SU-DHL-6 (cell line): ENCODE measurements around the gene GCDH.

ENCODE experiments used
- H2AFZ ChIP-seq: fragments of 200-600 bp; sonication (generic); 2 replicates; pipeline ENCODE4 v1.6.1; 2014; ENCODE audit warnings: low read depth, mild to moderate bottlenecking, moderate library complexity, mixed read lengths, antibody characterized with exemption, low read length; ENCODE audit not compliant: severe bottlenecking
- H3F3A ChIP-seq: fragments of 200-600 bp; shearing (Covaris generic); 2 replicates; pipeline ENCODE4 v1.6.0; 2016; ENCODE audit warnings: antibody characterized with exemption, mild to moderate bottlenecking; ENCODE audit not compliant: insufficient read depth
- H3K27ac ChIP-seq: fragments of 200-600 bp; sonication (generic); 2 replicates; pipeline ENCODE4 v1.5.1; 2016; ENCODE audit warnings: low read depth, mild to moderate bottlenecking, low read length, moderate library complexity, mixed read lengths
- H3K27me3 ChIP-seq: fragments of 200-600 bp; sonication (generic), shearing (Covaris generic); 2 replicates; pipeline ENCODE4 v1.6.0; 2014; ENCODE audit warnings: mild to moderate bottlenecking, low read length
- H3K36me3 ChIP-seq: fragments of 200-600 bp; sonication (generic); 2 replicates; pipeline ENCODE4 v1.6.1; 2014; ENCODE audit warnings: mild to moderate bottlenecking, low read length, mixed read lengths
- H3K4me2 ChIP-seq: fragments of 300-600, 200-600 bp; shearing (Covaris generic), sonication (generic); 2 replicates; pipeline ENCODE4 v1.6.0; 2014; ENCODE audit warnings: low read length, low read depth, mild to moderate bottlenecking; ENCODE audit not compliant: poor library complexity, severe bottlenecking
- H3K4me3 ChIP-seq: fragments of 200-600 bp; sonication (generic); 2 replicates; pipeline ENCODE4 v1.5.1; 2014; ENCODE audit warnings: antibody characterized with exemption, low read length, mild to moderate bottlenecking, mixed read lengths; ENCODE audit not compliant: insufficient read depth, poor library complexity, severe bottlenecking
- H3K79me2 ChIP-seq: fragments of 200-600 bp; sonication (generic); 2 replicates; pipeline ENCODE4 v1.6.1; 2014; ENCODE audit warnings: mild to moderate bottlenecking, low read length, moderate library complexity; ENCODE audit not compliant: insufficient read depth
- H3K9ac ChIP-seq: fragments of 200-600 bp; sonication (generic); 2 replicates; pipeline ENCODE4 v1.7.0; 2014; ENCODE audit warnings: mild to moderate bottlenecking, low read length
- H3K9me2 ChIP-seq: fragments of 200-600 bp; sonication (generic); replicated peaks from 2 replicates; pipeline ENCODE4 v1.6.1; 2014; ENCODE audit warnings: low read length; ENCODE audit not compliant: insufficient read depth
- H3K9me3 ChIP-seq: fragments of 200-600 bp; sonication (generic); 2 replicates; pipeline ENCODE4 v1.6.1; 2014; ENCODE audit warnings: low read length, mixed read lengths; ENCODE audit not compliant: insufficient read depth
- H4K20me1 ChIP-seq: fragments of 200-600 bp; sonication (generic); 2 replicates; pipeline ENCODE4 v1.6.1; 2014; ENCODE audit warnings: low read depth, mild to moderate bottlenecking, antibody characterized with exemption, low read length, moderate library complexity, mixed read lengths
- EZH2phosphoT487 ChIP-seq: fragments of 200-600 bp; sonication (generic), shearing (Covaris generic); conservative IDR thresholded peaks from 2 replicates; pipeline ENCODE4 v1.6.1; 2018; ENCODE audit warnings: mild to moderate bottlenecking, antibody characterized with exemption, low read length, moderate library complexity, mixed read lengths
- TF ChIP-seq, protein P1 (sequence below): fragments of 200-600 bp; sonication (generic); IDR thresholded peaks from one replicate; pipeline ENCODE4 v1.5.1; 2017; ENCODE audit warnings: antibody characterized with exemption, mild to moderate bottlenecking, low read length, moderate library complexity; ENCODE audit not compliant: insufficient read depth, poor library complexity, severe bottlenecking

The GCDH gene

DNA sequence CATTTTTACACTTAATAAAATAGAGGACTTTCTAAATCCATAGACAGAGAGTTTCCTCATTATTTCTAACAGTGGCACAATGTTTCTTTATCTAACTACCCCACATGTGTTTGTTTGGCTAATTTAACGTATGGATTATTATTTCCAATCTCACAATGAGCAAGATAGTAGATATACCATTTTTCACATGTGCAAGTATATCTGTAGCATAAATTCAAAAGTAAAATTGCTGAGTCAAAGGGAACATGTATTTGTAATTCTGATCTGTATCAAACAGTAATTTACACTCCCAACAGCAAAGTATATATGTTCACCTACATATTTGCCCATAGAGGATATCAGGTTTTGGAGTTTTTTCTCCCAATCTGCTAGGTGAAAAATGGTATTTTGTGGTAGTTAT lies 34.3 kb upstream of the GCDH start:
- TF ChIP-seq EZH2phosphoT487 = no peak
- TF ChIP-seq, protein P1, sequence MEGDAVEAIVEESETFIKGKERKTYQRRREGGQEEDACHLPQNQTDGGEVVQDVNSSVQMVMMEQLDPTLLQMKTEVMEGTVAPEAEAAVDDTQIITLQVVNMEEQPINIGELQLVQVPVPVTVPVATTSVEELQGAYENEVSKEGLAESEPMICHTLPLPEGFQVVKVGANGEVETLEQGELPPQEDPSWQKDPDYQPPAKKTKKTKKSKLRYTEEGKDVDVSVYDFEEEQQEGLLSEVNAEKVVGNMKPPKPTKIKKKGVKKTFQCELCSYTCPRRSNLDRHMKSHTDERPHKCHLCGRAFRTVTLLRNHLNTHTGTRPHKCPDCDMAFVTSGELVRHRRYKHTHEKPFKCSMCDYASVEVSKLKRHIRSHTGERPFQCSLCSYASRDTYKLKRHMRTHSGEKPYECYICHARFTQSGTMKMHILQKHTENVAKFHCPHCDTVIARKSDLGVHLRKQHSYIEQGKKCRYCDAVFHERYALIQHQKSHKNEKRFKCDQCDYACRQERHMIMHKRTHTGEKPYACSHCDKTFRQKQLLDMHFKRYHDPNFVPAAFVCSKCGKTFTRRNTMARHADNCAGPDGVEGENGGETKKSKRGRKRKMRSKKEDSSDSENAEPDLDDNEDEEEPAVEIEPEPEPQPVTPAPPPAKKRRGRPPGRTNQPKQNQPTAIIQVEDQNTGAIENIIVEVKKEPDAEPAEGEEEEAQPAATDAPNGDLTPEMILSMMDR = no peak
- Histone ChIP-seq H3K9me3 (no peaks in the 10 kb centered on the region), H2AFZ (no peak overlapping the region), H3K4me3 (no peak overlapping the region), H3K4me2 (no peak overlapping the region), H3K9me2 (no peaks in the 10 kb centered on the region), H3K9ac (no peak overlapping the region), H3K36me3 (no peaks in the 10 kb centered on the region), H4K20me1 (no peaks in the 10 kb centered on the region), H3K79me2 (no peaks in the 10 kb centered on the region), H3F3A (no peaks in the 10 kb centered on the region; the same call in 1 of the 2 replicates), H3K27ac (no peak overlapping the region), H3K27me3 (no peaks in the 10 kb centered on the region)

DNA sequence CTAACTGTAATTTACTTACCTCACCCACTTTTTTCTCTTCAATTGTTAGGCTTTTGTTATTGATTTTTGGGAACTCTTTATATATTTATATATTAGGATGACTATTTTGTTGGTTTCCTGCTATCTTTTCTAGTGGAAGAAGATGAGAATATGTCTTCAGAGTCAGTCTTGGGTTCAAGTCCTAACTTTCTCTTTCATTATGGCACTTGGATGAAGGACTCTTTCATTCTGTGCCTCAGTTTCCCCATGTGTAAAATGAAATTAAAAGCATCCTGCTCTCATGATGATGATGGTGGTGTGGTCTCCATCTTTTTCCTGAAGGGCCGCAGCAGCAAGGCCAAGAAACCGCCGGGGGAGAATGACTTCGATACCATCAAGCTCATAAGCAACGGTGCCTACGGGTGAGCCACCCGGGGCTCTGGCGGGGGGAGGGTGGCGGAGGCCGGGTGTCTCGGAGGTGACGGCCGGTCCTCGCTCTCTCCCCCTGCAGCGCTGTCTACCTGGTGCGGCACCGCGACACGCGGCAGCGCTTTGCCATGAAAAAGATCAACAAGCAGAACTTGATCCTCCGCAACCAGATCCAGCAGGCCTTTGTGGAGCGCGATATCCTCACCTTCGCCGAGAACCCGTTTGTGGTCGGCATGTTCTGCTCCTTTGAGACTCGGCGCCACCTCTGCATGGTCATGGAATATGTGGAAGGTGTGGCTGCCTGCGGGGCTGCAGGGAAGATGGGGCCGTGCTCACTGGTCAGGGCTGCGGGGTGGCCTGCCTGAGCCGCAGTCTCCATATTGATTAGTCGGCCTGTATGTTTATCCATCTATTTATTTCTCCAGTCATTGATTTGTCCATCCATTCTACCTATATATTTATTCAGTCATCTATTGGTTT lies 32.7 kb upstream of the GCDH start:
- no peak overlapping the region for H3K4me2 ChIP-seq
- H3K9me2 ChIP-seq = no peaks in the 10 kb centered on the region

DNA sequence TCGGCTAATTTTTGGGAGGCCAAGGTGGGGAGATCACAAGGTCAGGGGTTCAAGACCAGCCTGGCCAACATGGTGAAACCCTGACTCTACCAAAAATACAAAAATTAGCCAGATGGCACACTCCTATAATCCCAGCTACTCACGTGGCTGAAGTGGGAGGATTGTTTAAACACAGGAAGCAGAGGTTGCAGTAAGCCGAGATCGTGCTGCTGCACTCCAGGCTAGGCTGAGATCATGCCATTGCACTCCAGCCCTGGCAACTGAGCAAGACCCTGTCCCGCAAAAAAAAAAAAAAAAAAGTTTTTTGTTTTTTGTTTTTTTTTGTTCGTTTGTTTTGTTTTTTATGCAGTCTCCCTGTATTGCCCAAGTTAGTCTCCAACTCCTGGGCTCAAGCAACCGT lies 31.4 kb upstream of the GCDH start:
- no peaks in the 10 kb centered on the region for H3K36me3 ChIP-seq
- H3K9ac ChIP-seq = no peak overlapping the region
- H3K9me3 ChIP-seq = no peaks in the 10 kb centered on the region
- H3K79me2 ChIP-seq = no peaks in the 10 kb centered on the region
- no peak overlapping the region for H3K4me3 ChIP-seq
- no peaks in the 10 kb centered on the region for H3K9me2 ChIP-seq
- H2AFZ ChIP-seq = no peak overlapping the region
- no peaks in the 10 kb centered on the region for H4K20me1 ChIP-seq
- TF ChIP-seq, protein P1 = no peak
- TF ChIP-seq EZH2phosphoT487 = no peak
- H3K27ac ChIP-seq = no peak overlapping the region
- no peaks in the 10 kb centered on the region; the same call in 1 of the 2 replicates for H3F3A ChIP-seq
- no peaks in the 10 kb centered on the region for H3K27me3 ChIP-seq
- no peak overlapping the region for H3K4me2 ChIP-seq

More for the DNA sequence above, 32.7 kb upstream of the GCDH start:
- Histone ChIP-seq H2AFZ (no peak overlapping the region), H3K4me3 (no peak overlapping the region), H3F3A (no peaks in the 10 kb centered on the region; the same call in 1 of the 2 replicates), H3K27ac (no peak overlapping the region), H3K27me3 (no peaks in the 10 kb centered on the region), H4K20me1 (no peaks in the 10 kb centered on the region), H3K9me3 (no peaks in the 10 kb centered on the region), H3K36me3 (no peaks in the 10 kb centered on the region), H3K9ac (no peak overlapping the region), H3K79me2 (no peaks in the 10 kb centered on the region)
- TF ChIP-seq, protein P1 = no peak
- TF ChIP-seq EZH2phosphoT487 = no peak
